ENCODE measurements around the gene IBA57.

Gene IBA57

GRCh38 chr1:228228601-228229074, 63.0 kb downstream of the IBA57 start:
- DNase-seq = no peak

GRCh38 chr1:228231189-228231588, 65.6 kb downstream of the IBA57 start:
- no peak for DNase-seq

Measured in activated gamma-delta T cell (primary cell).